Left kidney (tissue), 2 donors: ENCODE data around the gene CKMT2. TPM values are rescaled to one million over a fixed set of nuclear protein-coding genes. Genes with fewer than 3 reads are reported as not detected.
"Not testable (repeated sequence)": the region's sequence is repeated elsewhere in the genome, so short reads cannot be mapped to it uniquely, and the experiment has no call there.

Experiments used
- DNase-seq: peaks from one replicate; pipeline ENCODE4 v3.0.0-alpha.2; 2013
- polyA plus RNA-seq: library from polyadenylated mRNA; unstranded; fragments of 120-200 nt; gene quantifications from one replicate; pipeline ENCODE4 v1.2.1, GENCODE V29; 2013; ENCODE audit not compliant: insufficient read length

Gene CKMT2
- polyA plus RNA-seq, 1 donor, result 10.3 TPM

DNA sequence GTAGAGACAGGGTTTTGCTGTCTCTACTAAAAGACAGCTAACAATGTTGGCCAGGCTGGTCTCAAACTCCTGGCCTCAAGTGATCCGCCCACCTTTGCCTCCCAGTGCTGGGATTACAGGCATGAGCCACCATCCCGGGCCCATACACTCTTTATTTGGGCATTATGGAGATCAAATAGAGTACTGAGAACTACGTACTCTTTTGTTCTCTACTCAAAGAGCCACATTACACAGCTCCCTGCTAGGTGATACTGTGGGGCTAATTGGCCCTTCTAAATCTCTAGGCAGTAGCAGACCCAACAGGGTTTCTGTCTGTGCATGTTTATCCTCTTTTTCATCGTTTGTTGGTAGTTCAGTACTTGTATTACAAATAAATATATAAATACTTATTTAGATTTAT, 16.1 kb downstream of the CKMT2 start:
- no peak for DNase-seq

DNA sequence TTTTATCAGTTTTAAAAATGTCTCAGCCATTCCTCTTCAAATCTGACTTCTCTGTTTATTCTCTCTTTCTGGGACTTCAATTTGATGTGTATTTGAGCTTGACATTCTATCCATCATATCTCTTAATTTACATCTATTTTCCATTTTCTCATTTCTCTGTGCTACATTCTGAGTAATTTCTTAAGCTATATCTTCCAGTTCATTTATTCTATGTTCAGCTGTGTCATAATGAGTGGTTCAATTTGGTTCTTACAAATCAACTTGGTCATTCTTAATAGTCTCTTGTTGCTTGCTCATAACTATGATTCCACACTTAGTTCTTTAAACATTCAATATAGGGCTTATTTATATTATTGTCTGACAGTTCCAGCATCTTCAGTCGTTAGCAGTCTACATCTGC, 16.9 kb downstream of the CKMT2 start:
- no peak for DNase-seq

DNA sequence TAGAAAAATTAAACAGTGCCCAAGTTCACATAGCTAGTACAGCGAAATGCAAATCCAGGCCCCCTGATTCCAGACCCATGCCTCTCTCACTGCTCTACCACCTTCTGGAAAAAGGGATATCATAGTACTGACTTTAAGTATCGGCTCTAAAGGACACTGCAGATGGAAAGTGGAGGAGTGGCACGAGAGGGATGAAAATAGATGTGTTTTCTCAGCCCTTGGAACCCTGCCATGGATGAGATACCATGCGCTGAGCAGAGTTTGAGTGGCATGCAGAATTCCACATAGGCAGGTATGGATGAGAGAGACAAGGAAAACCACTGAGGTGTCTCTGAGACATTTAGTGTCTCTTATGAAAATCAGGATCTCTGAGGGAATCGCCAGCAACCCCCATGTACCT, 18.8 kb downstream of the CKMT2 start:
- no peak for DNase-seq

DNA sequence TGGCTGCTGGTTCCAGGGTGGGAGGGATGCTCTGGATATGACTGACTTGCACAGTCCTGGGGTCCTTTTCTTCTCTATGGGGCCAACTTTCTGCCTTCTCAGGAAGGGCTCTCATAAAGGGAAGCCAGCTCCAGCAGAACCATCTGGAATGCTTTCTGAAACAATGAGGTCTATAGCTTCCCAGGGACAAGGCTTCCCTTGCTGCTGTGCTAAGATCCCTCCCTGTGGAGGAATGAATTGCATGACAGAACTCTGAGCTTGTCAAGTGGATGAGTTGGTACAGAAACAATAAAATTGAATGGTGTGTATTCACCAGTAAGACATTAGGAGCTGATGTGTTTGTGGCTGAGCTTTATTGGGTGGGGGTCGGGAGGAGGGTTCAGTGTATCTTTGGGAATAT, 19.8 kb downstream of the CKMT2 start:
- DNase-seq, result no peak

DNA sequence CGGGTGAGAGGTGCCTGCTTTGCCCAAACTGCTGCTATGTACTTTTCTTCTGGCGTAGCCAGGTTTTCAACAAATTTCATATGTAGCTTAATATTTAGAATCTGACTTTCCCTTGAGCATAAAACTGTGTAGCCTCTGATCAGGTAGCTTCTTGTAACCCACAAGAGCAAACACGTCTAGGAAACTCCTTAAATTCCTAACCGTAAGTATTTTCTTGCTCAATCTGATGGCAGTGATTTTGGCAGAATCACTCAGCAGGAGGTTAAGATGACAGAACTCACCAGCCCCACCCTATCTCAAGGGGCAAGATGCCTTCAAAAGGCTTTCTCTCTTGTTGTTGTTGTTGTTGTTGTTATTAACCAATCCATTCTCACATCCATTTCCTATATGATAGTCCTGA, 20.8 kb downstream of the CKMT2 start:
- DNase-seq, result no peak

DNA sequence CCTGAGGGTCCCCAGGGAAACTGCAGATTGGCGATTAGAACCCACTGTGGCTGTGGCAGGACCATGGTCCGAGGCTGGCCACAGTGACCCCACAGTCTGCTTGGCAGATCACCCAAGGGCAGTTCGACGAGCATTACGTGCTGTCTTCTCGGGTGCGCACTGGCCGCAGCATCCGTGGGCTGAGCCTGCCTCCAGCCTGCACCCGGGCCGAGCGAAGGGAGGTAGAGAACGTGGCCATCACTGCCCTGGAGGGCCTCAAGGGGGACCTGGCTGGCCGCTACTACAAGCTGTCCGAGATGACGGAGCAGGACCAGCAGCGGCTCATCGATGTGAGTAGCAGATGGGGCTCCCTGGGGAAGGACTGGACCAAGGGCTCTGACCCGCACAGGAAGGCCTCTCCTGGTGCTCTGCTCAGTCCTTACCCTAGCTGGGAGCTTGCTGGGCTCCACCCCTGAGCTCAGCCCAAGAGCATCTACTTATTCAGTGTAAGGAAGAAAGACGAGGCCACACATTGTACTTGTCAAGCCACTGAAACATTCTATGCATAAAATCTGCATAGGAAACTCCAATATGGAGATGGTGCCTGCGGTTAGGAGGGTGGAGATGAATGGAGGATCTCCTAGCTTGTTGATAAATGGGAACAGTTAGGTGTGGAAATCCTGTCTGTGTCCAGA, 21.9 kb downstream of the CKMT2 start:
- no peak for DNase-seq

DNA sequence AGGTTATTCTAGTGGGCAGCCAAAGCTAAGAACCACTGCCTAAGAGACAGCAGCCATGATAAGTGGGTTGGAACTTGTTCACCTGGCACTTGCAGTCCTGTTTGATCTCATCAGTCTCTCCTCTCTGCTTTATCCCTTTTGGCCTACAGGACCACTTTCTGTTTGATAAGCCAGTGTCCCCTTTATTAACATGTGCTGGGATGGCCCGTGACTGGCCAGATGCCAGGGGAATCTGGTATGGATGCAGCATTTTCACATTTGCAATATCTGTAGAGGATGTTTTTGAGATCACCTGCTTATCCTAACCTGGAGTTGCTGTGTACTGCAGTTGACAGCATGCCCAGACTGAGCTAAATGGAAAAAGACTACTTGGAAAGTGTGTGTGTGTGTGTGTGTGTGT, 23.6 kb downstream of the CKMT2 start:
- DNase-seq, result no peak

DNA sequence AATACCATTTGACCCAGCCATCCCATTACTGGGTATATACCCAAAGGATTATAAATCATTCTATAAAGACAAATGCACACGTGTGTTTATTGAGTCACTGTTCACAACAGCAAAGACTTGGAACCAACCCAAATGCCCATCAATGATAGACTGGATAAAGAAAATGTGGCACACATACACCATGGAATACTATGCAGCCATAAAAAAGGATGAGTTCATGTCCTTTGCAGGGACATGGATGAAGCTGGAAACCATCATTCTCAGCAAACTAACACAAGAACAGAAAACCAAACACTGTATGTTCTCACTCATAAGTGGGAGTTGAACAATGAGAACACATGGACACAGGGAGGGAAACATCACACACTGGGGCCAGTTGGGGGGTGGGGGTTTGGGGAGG, 29.7 kb downstream of the CKMT2 start:
- not testable (repeated sequence) for DNase-seq

DNA sequence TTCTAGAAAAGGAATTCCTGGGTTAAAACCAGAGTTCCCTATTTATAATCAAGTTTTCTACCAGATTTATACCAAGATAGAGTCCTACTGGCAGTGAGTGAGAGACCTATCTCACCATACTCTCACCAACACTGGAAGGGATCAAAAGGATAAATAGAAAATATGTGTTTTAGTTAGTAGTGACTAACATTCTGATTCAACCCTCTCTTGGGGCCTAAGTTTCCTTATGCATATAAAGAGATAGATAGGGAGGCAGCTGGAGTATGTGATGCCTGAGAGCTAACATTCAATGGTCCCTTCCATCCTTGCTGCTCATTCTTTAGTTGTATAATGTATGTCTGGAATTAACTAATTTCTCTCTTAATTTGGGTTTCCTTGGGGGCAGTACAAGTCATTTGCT, 32.0 kb downstream of the CKMT2 start:
- no peak for DNase-seq

DNA sequence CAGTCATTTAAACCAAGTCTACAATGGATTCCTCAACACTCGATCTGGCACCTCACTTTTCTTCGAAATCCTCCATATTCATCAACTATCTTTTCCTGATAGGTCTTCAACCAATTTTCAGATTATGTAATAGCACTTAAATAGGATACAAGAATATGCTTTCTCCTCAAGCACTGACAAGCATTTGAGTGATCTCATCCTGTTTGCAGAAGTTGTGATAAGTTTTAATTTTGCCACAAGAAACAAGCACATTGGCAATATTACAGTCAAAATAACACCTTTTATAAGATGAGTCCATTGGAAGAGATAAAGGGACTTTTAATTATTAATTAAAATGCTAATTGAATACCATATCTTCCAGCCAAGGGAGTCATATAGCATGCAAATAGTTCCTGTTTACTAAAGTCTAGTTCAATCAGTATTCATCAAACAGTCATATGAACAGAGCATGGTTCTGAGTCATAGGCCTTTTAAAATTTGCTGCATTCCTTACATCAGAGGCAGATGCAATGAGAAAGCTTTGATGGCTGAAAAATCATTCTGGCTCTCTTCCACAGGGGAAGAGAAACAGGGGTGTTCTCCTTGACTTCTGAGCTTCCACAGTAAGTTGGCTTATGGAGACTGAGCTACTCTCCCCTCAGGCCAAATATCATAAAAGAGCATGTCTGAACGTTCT, 35.5 kb downstream of the CKMT2 start:
- DNase-seq, result no peak

DNA sequence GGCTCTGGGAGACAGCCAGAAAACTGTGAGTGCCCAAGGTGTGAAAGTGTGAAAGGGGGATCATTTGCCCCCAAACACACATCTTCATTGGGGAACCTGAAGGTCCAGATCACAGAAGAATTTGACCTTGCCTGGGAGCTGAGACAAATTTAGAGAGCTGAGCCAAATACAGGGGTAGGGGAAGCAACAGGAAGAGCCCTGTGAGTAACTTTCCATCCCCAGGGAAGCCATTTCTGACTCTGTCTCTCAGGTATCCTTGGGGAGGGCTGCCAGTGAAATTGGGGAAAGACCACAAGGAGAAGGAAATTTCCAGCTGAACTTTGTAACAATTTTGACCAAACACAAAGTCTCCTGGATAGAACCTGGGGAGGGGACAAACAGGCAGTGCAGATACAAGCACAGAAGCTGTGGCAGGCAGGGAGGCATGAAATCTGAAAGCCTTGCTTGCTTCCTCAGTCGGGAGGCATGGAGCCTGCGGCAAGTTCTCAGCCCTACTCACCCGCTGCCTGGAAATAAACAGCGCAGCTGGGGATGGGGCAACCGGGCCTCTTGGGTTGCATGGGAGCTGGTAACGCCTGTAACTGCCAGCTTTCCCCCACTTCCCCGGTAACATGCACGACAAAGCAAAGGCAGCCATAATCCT, 36.8 kb downstream of the CKMT2 start:
- no peak for DNase-seq

DNA sequence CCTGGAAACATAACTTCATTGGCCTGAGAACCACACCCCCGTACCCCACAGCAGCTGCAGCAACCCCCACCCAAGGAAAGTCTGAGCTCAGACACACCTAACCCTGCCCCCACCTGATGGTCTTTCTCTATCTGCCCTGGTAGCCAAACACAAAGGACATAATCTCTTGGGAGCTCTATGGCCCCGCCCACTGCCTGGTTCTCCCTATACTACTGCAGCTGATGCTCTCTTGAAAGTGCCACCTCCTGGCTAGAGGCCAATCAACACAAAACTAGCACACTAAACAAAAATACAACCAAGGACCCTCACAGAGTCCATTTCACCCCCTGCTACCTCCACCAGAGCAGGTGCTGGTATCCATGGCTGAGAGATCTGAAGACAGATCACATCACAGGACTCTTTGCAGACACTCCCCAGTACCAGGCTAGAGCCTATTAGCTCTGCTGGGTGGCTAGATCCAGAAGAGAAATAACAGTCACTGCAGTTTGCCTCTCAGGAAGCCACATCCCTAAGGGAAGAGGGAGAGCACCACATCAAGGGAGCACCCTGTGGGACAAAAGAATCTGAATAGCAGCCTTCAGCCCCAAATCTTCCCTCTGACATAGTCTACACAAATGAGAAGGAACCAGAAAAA, 37.4 kb downstream of the CKMT2 start:
- DNase-seq, result not testable (repeated sequence)

DNA sequence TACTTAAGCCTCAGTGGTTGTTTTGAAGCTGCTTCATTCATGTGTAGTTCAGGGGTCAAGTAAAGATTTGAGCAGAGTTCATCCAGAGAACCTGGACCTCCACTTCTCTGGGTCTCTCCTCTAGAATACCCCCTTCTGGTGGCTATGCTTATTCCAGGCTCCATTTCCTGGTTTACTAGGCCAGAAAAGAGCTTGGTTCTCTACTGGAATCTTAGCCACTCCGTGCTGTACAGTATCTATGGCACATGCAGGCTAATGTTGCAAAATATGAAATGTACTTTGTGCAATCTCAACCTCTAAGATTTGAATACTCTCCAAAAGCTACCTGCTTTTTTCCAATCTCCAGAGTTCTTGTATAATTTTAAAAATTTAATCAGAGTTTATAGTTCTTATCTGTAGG, 50.9 kb downstream of the CKMT2 start:
- no peak for DNase-seq

DNA sequence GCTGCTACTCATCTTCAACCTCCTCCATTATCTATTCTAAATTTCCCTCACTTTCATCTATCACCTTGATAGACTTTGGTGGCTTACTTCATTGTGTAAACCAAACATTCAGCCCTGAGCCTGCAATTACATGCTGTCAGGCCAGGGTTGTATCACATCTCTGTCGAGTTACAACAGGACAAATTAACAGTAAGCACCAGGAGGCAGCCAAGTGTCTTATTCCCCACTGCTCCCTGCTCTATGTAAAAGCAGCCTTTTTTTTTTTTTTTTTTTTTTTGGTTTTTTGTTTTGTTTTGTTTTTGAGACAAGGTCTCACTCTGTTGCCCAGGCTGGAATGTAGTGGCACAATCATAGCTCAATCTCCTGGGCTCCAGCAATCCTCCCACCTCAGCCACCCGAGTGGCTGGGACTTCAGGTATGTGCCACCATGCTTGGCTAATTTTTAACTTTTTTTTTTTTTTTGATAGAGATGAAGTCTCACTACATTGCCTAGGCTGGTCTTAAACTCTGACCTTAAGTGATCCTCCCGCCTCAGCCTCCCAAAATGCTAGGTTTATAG, 53.0 kb downstream of the CKMT2 start:
- no peak for DNase-seq

DNA sequence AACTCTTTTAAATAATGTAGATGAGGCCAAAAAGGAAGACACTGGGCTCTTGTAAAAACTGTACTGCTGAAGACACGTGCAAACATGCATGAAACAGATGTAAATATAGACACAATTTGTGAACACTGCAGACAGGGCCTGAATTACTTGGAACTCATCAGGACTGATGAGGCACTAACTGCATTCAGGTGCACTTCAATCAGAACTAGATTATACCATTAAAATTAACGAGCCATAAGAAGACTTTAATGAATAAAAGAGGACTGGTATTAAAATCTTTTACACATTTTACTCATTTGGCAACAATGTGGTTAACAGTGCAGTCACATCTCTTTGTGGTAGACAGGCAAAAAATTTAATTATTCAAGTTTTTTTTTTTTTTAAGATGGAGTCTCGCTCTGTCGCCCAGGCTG, 54.9 kb downstream of the CKMT2 start:
- no peak for DNase-seq

DNA sequence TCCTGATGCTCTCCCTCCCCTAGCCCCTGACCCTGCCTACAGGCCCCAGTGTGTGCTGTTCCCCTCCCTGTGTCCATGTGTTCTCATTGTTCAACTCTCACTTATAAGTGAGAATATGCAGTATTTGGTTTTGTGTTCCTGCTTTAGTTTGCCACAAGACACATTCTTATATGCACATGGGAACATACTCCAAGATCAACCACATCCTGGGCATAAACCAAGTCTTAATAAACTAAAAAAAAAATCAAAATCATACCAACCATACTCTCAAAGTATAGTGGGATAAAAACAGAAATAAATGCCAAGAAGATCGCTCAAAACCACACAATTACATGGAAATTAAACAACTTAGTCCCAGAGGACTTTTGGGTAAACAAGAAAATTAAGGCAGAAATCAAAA, 57.0 kb downstream of the CKMT2 start:
- no peak for DNase-seq

DNA sequence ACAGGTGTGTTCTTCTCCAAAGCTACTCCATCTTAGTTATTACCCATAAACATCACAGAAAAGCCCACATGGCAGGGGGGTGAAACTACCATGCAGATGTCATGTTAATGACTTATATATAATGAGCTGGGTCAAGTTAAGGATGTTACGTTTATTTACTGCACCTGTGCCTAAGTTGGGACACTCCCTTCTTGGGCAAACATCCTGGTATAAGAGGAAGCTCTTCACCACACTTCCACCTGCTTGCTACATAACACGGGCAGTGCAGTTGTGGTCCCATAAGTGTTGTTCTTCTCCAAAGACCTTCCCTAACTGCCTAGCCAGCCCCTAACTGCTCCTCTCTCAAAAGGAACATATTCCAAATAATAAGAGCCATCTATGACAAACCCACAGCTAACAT, 59.0 kb downstream of the CKMT2 start:
- no peak for DNase-seq

DNA sequence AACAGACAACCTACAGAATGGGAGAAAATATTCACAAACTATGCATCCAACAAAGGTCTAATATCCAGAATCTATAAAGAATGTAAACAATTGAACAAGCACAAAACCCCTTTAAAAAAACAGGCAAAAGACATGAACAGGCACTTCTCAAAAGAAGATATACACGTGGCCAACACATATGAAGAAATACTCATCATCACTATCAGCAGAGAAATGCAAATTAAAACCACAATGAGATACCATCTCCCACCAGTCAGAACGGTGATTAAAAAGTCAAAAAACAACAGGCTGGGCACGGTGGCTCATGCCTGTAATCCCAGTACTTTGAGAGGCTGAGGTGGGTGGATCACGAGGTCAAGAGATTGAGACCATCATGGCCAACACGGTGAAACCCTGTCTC, 60.9 kb downstream of the CKMT2 start:
- not testable (repeated sequence) for DNase-seq

DNA sequence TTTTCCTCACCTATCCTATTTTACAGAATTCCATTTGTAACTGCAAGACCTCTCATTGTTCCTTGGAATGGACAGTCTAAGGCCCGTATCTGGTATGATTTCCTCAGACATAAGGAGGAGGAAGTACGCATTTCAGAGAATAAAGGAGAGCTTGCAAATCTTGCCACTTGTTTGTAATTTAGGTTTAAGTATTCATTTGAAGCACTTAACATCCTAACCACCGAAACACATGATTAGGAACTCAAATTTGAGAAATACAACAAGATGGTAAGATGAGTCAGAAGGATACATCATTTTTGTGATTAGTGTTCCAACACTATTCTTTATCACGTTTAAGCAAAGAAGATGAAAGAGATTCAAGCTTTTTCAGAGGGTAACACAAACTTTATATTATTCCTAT, 64.4 kb downstream of the CKMT2 start:
- DNase-seq, result no peak

DNA sequence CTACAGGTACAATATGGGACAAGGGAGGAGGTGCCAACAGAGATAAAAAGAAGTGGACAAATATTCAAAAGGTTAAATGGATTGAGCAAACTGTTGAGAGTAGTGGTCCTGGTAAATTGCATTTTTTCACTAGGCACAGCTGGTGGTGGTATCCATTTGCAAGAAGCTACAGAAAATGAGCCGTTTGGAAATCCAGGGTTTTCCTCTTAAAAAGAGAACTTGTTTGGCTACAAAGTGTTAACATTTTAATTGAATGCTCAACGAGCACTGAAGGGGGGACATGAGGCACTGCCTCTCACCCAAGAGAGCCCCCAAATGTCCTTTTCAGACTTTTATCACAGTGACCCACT, 67.8 kb downstream of the CKMT2 start:
- no peak for DNase-seq

DNA sequence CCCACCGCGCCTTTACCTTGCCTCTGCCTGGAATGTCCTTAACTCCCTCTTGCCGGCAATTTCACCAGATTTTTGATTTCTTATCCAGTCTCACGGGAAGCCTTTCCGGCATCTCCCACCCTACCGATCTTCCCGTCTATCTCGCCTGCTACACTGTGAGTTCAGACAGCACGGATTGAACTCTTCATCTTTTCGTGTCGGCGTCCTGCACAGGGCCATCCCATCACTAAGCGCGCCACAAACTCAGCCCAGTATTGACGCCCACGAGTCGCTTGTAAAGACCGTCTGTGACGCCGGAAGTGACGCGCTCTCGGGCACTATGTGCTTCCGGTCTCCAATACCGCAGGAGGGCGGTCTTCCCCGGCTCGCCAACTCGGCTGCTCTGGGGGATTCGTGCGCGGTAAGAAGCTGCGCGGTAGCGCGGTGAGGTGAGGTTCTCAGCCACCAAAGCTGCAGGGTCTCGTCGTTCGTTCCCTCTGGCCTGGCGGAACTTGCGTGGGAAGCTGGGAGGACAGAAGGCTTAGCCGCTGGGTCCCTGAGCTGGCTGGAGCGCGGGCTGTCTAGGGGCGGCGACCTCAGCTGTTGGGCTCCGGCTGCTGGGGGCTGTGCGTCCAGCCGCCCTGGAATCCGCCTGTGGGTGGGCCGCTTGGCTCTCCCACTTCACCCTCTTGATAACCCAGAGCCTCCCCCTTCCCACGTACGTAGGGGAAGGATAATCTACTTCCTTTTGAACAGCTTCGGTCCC, 68.3 kb downstream of the CKMT2 start, which contains the start of gene ZCCHC9:
Gene ZCCHC9, plus strand, starts transcription at position 317 of the 745 bp plus-strand sequence. CDS start 3,171 bp downstream, outside the sequence.
- peak; percentile 95 for DNase-seq

DNA sequence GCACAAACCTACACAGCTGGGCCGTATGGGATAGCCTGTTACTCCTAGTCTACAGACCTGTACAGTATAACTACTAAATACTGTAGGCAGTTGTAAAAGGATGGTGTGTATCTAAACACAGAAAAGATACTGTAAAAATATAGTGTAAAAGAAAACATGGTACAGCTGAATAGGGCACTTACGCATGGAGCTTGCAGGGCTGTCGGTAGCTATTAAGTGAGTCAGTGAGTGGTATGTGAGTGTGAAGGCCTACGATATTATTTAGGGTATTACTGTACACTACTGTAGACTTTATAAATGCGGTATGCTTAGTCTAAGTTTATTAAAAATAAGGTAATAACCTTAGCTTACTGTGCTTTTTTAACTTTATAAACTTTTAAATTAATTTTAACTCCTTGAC, 69.5 kb downstream of the CKMT2 start:
- DNase-seq, result no peak
